HEK293 (cell line): ENCODE measurements around the gene NCBP2.

Source experiments
- CTCF ChIA-PET: fragments of 350-600 bp; formaldehyde crosslinking; extraction: SDS; loops from one replicate; lab custom pipeline; 2021; ENCODE audit warnings: antibody characterized with exemption; lab: Yijun Ruan, JAX
- POLR2A ChIA-PET: fragments of 300-600 bp; formaldehyde crosslinking; extraction: SDS; loops from one replicate; lab custom pipeline; 2020; ENCODE audit warnings: antibody characterized with exemption, inconsistent platforms; lab: Yijun Ruan, JAX
- H3K27ac ChIP-seq: fragments of 200-500 bp; sonication (Bioruptor generic); 2 replicates; pipeline ENCODE4 v1.5.1; 2014; ENCODE audit warnings: low read depth, low read length, control low read depth, inconsistent platforms; ENCODE audit errors: extremely low read depth
- H3K36me3 ChIP-seq, 2 experiments: fragments of 200-500 bp in 1 of 2; sonication (Bioruptor generic) in 1 of 2; 1 replicate in 1 of 2; 2 replicates in 1 of 2; pipeline ENCODE4 v1.5.1; 2014 to 2017; ENCODE audit warnings: inconsistent platforms in 2 of 2, low read length in 2 of 2; ENCODE audit not compliant: control insufficient read depth in 2 of 2, insufficient read depth in 1 of 2
- H3K4me1 ChIP-seq: fragments of 200-500 bp; sonication (Bioruptor generic); 2 replicates; pipeline ENCODE4 v1.5.1; 2014; ENCODE audit warnings: mild to moderate bottlenecking, low read length, inconsistent platforms; ENCODE audit not compliant: control insufficient read depth, insufficient read depth
- H3K4me3 ChIP-seq: 2 replicates; pipeline ENCODE4 v1.5.1; 2011; ENCODE audit warnings: low read depth, mild to moderate bottlenecking, control low read depth, low read length, moderate library complexity
- H3K9me3 ChIP-seq: fragments of 200-500 bp; sonication (Bioruptor generic); 2 replicates; pipeline ENCODE4 v1.5.1; 2014; ENCODE audit warnings: low read depth, low read length, inconsistent platforms; ENCODE audit not compliant: control insufficient read depth, insufficient read depth
- HOXA7 ChIP-seq: sonication (generic); formaldehyde crosslinking; IDR thresholded peaks from 2 replicates; pipeline ENCODE4 v1.8.1; 2022; ENCODE audit warnings: missing genetic modification reagents, borderline replicate concordance
- MYNN ChIP-seq: fragments of 450-650 bp; formaldehyde crosslinking; IDR thresholded peaks from 2 replicates; pipeline ENCODE4 v1.5.1; 2016; ENCODE audit warnings: missing biosample characterization, missing genetic modification characterization, borderline replicate concordance
- SP2 ChIP-seq: fragments of 450-650 bp; formaldehyde crosslinking; IDR thresholded peaks from 2 replicates; pipeline ENCODE4 v1.5.1; 2016; ENCODE audit warnings: missing biosample characterization, missing genetic modification characterization
- SP3 ChIP-seq: fragments of 450-650 bp; formaldehyde crosslinking; IDR thresholded peaks from 2 replicates; pipeline ENCODE4 v1.5.1; 2016; ENCODE audit warnings: missing biosample characterization, missing genetic modification characterization
- TRIM28 ChIP-seq: IDR thresholded peaks from 2 replicates; pipeline ENCODE4 v1.6.1; 2011; ENCODE audit warnings: low read length, control low read depth, borderline replicate concordance
- YY1 ChIP-seq: fragments of 450-650 bp; formaldehyde crosslinking; IDR thresholded peaks from 2 replicates; pipeline ENCODE4 v1.5.1; 2018; ENCODE audit warnings: missing biosample characterization, missing genetic modification characterization
- ZNF157 ChIP-seq: fragments of 450-650 bp; formaldehyde crosslinking; IDR thresholded peaks from 2 replicates; pipeline ENCODE4 v1.5.1; 2016; ENCODE audit warnings: missing biosample characterization, missing genetic modification characterization
- ZNF223 ChIP-seq: fragments of 450-650 bp; formaldehyde crosslinking; IDR thresholded peaks from 2 replicates; pipeline ENCODE4 v1.5.1; 2016; ENCODE audit warnings: missing biosample characterization, missing genetic modification characterization
- ZNF341 ChIP-seq: fragments of 450-650 bp; formaldehyde crosslinking; IDR thresholded peaks from 2 replicates; pipeline ENCODE4; 2016; ENCODE audit warnings: low read depth, missing biosample characterization, missing genetic modification characterization
- ZNF366 ChIP-seq: fragments of 450-650 bp; formaldehyde crosslinking; conservative IDR thresholded peaks from 2 replicates; pipeline ENCODE4 v1.5.1; 2016; ENCODE audit warnings: missing biosample characterization, missing genetic modification characterization
- ZNF423 ChIP-seq: fragments of 450-650 bp; formaldehyde crosslinking; IDR thresholded peaks from 2 replicates; pipeline ENCODE4 v1.5.1; 2016; ENCODE audit warnings: missing biosample characterization, missing genetic modification characterization
- ZNF600 ChIP-seq: fragments of 450-650 bp; formaldehyde crosslinking; IDR thresholded peaks from 2 replicates; pipeline ENCODE4 v1.5.1; 2016; ENCODE audit warnings: missing biosample characterization, missing genetic modification characterization
- ZNF629 ChIP-seq: fragments of 450-650 bp; formaldehyde crosslinking; IDR thresholded peaks from 2 replicates; pipeline ENCODE4 v1.5.1; 2017; ENCODE audit warnings: missing biosample characterization, missing genetic modification characterization
- ZNF677 ChIP-seq: fragments of 450-650 bp; IDR thresholded peaks from 2 replicates; pipeline ENCODE4 v1.5.0; 2018; ENCODE audit warnings: missing biosample characterization, mild to moderate bottlenecking, missing genetic modification characterization, moderate library complexity
- ZNF843 ChIP-seq: fragments of 450-650 bp; formaldehyde crosslinking; IDR thresholded peaks from 2 replicates; pipeline ENCODE4 v1.5.1; 2016; ENCODE audit warnings: missing biosample characterization, missing genetic modification characterization
- TF ChIP-seq, protein P1 (sequence below): fragments of 450-650 bp; formaldehyde crosslinking; IDR thresholded peaks from 2 replicates; pipeline ENCODE4 v1.5.1; 2016; ENCODE audit warnings: missing biosample characterization, missing genetic modification characterization
- TF ChIP-seq, protein P2 (sequence below): fragments of 450-650 bp; formaldehyde crosslinking; conservative IDR thresholded peaks from 2 replicates; pipeline ENCODE4 v1.5.1; 2016; ENCODE audit warnings: low read depth, missing biosample characterization, missing genetic modification characterization
- TF ChIP-seq, protein P3 (sequence below): fragments of 450-650 bp; formaldehyde crosslinking; IDR thresholded peaks from 2 replicates; pipeline ENCODE4 v1.5.1; 2016; ENCODE audit warnings: missing biosample characterization, missing genetic modification characterization

NCBP2 gene

DNA sequence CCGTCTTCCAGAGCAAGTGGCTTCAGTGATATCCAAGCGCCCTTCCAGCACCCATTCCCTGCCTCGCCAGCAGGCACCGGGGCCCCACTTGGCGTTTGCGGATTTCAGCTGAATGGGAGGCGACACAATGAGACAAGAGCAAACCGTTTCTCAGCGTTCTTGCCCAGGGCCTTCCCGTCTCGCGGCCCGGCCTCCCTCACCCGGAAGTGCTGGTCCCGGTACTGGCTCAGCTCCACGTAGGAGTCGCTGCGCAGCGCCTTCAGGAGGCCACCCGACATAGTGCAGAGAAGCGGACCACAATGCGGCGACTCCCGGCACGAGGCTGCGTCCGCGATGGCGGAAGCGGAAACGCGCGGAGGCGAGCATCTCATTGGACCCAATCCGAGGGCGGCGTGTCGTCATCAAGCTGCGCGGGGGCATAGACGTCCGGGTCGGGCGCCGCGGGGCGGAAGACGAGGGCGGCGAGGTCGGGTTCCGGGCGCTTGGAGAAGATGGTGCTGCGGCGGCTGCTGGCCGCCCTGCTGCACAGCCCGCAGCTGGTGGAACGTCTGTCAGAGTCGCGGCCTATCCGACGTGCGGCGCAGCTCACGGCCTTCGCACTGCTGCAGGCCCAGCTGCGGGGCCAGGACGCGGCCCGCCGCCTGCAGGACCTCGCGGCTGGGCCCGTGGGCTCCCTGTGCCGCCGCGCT is at the start of gene NCBP2 (continued):
- TF ChIP-seq, protein P1, sequence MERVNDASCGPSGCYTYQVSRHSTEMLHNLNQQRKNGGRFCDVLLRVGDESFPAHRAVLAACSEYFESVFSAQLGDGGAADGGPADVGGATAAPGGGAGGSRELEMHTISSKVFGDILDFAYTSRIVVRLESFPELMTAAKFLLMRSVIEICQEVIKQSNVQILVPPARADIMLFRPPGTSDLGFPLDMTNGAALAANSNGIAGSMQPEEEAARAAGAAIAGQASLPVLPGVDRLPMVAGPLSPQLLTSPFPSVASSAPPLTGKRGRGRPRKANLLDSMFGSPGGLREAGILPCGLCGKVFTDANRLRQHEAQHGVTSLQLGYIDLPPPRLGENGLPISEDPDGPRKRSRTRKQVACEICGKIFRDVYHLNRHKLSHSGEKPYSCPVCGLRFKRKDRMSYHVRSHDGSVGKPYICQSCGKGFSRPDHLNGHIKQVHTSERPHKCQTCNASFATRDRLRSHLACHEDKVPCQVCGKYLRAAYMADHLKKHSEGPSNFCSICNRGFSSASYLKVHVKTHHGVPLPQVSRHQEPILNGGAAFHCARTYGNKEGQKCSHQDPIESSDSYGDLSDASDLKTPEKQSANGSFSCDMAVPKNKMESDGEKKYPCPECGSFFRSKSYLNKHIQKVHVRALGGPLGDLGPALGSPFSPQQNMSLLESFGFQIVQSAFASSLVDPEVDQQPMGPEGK (tag by site-specific recombination), result 0 out of 2 replicates have a peak, but pooled peaks have one; percentile 29
- TF ChIP-seq YY1 (tag by site-specific recombination), result peak; percentile 76
- peak; percentile 68 for TF ChIP-seq ZNF341 (tag by site-specific recombination)
- TF ChIP-seq ZNF223 (tag by site-specific recombination), result no peak
- TF ChIP-seq MYNN (tag by site-specific recombination), result no peak
- TF ChIP-seq ZNF843 (tag by site-specific recombination), result peak; percentile 32; the same call in 1 of the 2 replicates
- TF ChIP-seq ZNF629, result peak; percentile 91
- peak; percentile 71; the same call in 1 of the 2 replicates for TF ChIP-seq ZNF600 (tag by site-specific recombination)
- peak; percentile 98 for TF ChIP-seq SP2 (tag by site-specific recombination)
- TF ChIP-seq ZNF366 (tag by site-specific recombination), result no peak
- no peak for TF ChIP-seq ZNF677
- TF ChIP-seq SP3 (tag by site-specific recombination), result peak; percentile 65
- no peak for TF ChIP-seq ZNF423 (tag by site-specific recombination)
- TF ChIP-seq, protein P2, sequence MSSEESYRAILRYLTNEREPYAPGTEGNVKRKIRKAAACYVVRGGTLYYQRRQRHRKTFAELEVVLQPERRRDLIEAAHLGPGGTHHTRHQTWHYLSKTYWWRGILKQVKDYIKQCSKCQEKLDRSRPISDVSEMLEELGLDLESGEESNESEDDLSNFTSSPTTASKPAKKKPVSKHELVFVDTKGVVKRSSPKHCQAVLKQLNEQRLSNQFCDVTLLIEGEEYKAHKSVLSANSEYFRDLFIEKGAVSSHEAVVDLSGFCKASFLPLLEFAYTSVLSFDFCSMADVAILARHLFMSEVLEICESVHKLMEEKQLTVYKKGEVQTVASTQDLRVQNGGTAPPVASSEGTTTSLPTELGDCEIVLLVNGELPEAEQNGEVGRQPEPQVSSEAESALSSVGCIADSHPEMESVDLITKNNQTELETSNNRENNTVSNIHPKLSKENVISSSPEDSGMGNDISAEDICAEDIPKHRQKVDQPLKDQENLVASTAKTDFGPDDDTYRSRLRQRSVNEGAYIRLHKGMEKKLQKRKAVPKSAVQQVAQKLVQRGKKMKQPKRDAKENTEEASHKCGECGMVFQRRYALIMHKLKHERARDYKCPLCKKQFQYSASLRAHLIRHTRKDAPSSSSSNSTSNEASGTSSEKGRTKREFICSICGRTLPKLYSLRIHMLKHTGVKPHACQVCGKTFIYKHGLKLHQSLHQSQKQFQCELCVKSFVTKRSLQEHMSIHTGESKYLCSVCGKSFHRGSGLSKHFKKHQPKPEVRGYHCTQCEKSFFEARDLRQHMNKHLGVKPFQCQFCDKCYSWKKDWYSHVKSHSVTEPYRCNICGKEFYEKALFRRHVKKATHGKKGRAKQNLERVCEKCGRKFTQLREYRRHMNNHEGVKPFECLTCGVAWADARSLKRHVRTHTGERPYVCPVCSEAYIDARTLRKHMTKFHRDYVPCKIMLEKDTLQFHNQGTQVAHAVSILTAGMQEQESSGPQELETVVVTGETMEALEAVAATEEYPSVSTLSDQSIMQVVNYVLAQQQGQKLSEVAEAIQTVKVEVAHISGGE (tag by site-specific recombination), result peak; percentile 98
- no peak for TF ChIP-seq HOXA7
- no peak for TF ChIP-seq ZNF157 (tag by site-specific recombination)
- peak; percentile 83; the same call in 1 of the 2 replicates for TF ChIP-seq TRIM28
- TF ChIP-seq, all 188 proteins: peak for 52

DNA sequence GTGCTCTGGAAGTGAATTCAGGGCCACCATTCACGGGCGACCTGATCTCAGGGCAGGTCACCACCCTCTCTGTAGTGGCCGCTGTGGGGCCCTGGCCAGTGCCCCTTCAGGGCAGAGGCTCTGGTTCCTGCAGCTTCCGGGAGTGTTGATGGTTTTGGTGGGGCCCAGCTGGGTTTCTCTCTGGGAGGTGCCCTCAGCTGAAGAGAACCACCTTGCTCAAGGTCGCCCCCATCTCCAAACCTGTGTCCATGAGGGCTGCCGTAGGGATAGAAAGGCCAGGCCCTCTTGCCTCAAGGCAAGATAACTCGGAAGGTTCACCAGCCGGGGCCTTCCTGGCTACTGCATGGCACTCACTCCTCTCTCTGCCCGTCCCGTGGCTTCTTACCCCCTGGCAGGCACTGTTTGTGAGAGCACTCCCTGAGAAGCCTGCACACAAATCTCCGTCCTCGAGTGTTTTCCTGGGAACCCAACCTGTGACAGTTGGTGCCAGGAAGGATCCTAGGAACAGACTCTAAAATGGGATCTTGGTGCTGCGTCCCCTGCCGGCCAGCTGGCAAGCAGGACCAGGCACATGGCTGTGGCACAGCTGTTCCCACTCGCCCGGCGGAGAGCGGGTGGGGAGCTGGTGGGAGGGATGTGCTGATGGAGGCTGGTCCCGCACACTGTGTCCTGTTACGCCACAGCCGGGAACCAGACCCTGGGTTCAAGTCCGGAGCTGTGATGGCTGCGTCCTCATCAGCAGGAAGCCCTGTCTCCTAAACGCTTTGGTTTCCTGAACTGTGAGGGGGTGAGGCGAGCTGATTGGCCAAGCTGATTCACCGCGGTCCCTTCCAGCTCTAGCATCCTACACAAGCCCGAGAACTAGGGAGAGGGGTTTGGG is 49.5 kb upstream of the NCBP2 start:
- H3K27ac ChIP-seq, result no peak overlapping the region
- no peak overlapping the region for H3K4me3 ChIP-seq
- TF ChIP-seq ZNF600 (tag by site-specific recombination), result 0 out of 2 replicates have a peak, but pooled peaks have one; percentile 32
- TF ChIP-seq, protein P3, sequence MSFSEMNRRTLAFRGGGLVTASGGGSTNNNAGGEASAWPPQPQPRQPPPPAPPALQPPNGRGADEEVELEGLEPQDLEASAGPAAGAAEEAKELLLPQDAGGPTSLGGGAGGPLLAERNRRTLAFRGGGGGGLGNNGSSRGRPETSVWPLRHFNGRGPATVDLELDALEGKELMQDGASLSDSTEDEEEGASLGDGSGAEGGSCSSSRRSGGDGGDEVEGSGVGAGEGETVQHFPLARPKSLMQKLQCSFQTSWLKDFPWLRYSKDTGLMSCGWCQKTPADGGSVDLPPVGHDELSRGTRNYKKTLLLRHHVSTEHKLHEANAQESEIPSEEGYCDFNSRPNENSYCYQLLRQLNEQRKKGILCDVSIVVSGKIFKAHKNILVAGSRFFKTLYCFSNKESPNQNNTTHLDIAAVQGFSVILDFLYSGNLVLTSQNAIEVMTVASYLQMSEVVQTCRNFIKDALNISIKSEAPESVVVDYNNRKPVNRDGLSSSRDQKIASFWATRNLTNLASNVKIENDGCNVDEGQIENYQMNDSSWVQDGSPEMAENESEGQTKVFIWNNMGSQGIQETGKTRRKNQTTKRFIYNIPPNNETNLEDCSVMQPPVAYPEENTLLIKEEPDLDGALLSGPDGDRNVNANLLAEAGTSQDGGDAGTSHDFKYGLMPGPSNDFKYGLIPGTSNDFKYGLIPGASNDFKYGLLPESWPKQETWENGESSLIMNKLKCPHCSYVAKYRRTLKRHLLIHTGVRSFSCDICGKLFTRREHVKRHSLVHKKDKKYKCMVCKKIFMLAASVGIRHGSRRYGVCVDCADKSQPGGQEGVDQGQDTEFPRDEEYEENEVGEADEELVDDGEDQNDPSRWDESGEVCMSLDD (tag by site-specific recombination), result no peak
- TF ChIP-seq, all 188 proteins: peak for 1
- ChIA-PET CTCF (no interaction called here), POLR2A (no interaction called here)
- no peaks in the 10 kb centered on the region for H3K36me3 ChIP-seq
- no peaks in the 10 kb centered on the region for H3K4me1 ChIP-seq
- no peaks in the 10 kb centered on the region for H3K9me3 ChIP-seq
